Right lobe of liver (tissue), 4 donors: ENCODE results near the gene KDM7A.

Source experiments
- CTCF ChIP-seq, 4 donors: fragments of 200-600 bp in 3 of 4; fragments of 450-650 bp in 1 of 4; IDR thresholded peaks; one replicate each; pipeline versions ENCODE4 v1.5.1 to v1.8.0; 2016 to 2022; ENCODE audit warnings: antibody characterized with exemption in 4 of 4, mild to moderate bottlenecking in 2 of 4
- POLR2A ChIP-seq: fragments of 450-650 bp; IDR thresholded peaks from one replicate; pipeline ENCODE4 v1.6.1; 2017; ENCODE audit warnings: antibody characterized with exemption, mild to moderate bottlenecking
- donor health status: DM: no; HTN: no; CAD: no.
- donor health status: DM: no; HTN: no; CAD: no.
- donor health status: DM: no; HTN: yes; CAD: no.

GRCh38 chr7:140039896-140040295 lies 136.9 kb downstream of the KDM7A start:
- no peak for TF ChIP-seq POLR2A
- no peak for TF ChIP-seq CTCF (IDR thresholded peaks at IDR 0.05)
